Lung (tissue), 12 donors: Measurements from ENCODE around the gene SERPINB11. TPM values are rescaled to one million over a fixed set of nuclear protein-coding genes. Genes with fewer than 3 reads are reported as not detected.

ENCODE experiments used
- ATAC-seq: fragments of 200-7000 bp; cut with Tn5 transposase; one replicate; pipeline ENCODE4 v1.9.1; 2020; ENCODE audit warnings: moderate number of reproducible peaks; ENCODE audit not compliant: insufficient read depth, low FRiP score
- DNase-seq, 3 donors: peaks; one replicate each; pipeline ENCODE4 v3.0.0-alpha.2; 2013 to 2017
- H3K27ac ChIP-seq, 2 donors: one replicate each; pipeline ENCODE4 v1.5.1; 2013; ENCODE audit warnings: mild to moderate bottlenecking in 2 of 2, moderate library complexity in 2 of 2, control low read depth in 1 of 2, inconsistent platforms in 1 of 2, low read depth in 1 of 2, low read length in 1 of 2
- H3K27me3 ChIP-seq, 3 donors: one replicate each; pipeline ENCODE4 v1.5.1; 2013; ENCODE audit warnings: low read length in 2 of 3; ENCODE audit not compliant: control insufficient read depth in 3 of 3, insufficient read depth in 3 of 3
- H3K36me3 ChIP-seq, 4 donors: one replicate each; pipeline ENCODE4 v1.5.1; 2013; ENCODE audit warnings: low read length in 4 of 4, mild to moderate bottlenecking in 1 of 4, moderate library complexity in 1 of 4; ENCODE audit not compliant: control insufficient read depth in 4 of 4, insufficient read depth in 4 of 4
- H3K4me1 ChIP-seq, 5 donors: one replicate each; pipeline ENCODE4 v1.5.1; 2013; ENCODE audit warnings: low read length in 5 of 5, mild to moderate bottlenecking in 2 of 5, moderate library complexity in 1 of 5; ENCODE audit not compliant: control insufficient read depth in 5 of 5, insufficient read depth in 5 of 5
- H3K4me3 ChIP-seq: one replicate; pipeline ENCODE4 v1.5.1; 2013; ENCODE audit warnings: mild to moderate bottlenecking, control low read depth, moderate library complexity
- H3K9ac ChIP-seq, 2 donors: one replicate each; pipeline ENCODE4 v1.5.1; 2013; ENCODE audit warnings: low read length in 2 of 2, control low read depth in 1 of 2; ENCODE audit not compliant: insufficient read depth in 1 of 2
- H3K9me3 ChIP-seq, 4 donors: one replicate each; pipeline ENCODE4 v1.5.1; 2013; ENCODE audit warnings: low read length in 3 of 4, mild to moderate bottlenecking in 1 of 4, moderate library complexity in 1 of 4; ENCODE audit not compliant: control insufficient read depth in 4 of 4, insufficient read depth in 3 of 4
- WGBS, 2 donors: extraction: QIAGEN DNeasy Blood & Tissue Kit; methylation state at CpG; one replicate each; pipeline ENCODE4 v1.1.7; 2013; 5-methylcytosine and 5-hydroxymethylcytosine counted together
- polyA plus RNA-seq, 2 donors: library from polyadenylated mRNA; stranded (reverse); fragments of 200-250 nt; gene quantifications; one replicate each; pipeline ENCODE4 v1.2.1, GENCODE V29; 2013
- total RNA-seq, 2 donors: library from RNA; depleted of rRNA in 1 of 2; stranded (reverse); fragments of >200 nt in 1 of 2; gene quantifications; one replicate each; pipeline ENCODE4 v1.2.1, GENCODE V29; 2014 to 2021
- TF ChIP-seq, protein P1 (sequence below): IDR thresholded peaks from 2 replicates; pipeline ENCODE4 v1.5.1; 2012; ENCODE audit warnings: mild to moderate bottlenecking; ENCODE audit errors: control extremely low read depth, extremely low read depth
- donor health status: control.
- donor health status: control.
- donor health status: Bipolar disorder and iron deficiency.
- donor health status: healthy.
- donor health status: DM: yes; HTN: yes; CAD: no.

The SERPINB11 gene
- total and polyA plus RNA-seq, 4 donors = 0.45 to 0.52 TPM; not detected in 2

DNA sequence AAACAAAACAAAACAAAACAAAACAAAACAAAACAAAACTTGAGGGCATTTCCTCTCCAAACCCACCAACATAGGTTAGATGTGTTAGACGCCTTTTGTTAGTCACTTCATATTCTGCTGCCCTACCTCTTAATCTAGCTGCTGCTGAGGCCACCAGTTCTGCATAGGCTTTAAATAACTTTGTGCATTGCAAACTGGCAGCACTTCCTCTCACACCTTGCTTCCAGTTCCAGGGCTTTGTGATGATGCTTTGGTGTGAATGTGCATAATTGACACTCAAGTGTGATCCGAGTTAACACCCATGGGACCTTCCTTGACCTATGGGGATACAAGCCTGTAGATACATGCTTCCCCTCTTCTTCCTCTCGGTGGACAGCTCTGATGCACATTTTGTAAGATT is 2.3 kb upstream of the SERPINB11 start:
- Histone ChIP-seq H3K27ac (no peak overlapping the region), H3K36me3 (no peaks in the 10 kb centered on the region), H3K4me1 (no peaks in the 10 kb centered on the region), H3K27me3 (no peaks in the 10 kb centered on the region), H3K9me3 (no peaks in the 10 kb centered on the region), H3K9ac (no peak overlapping the region), H3K4me3 (no peak overlapping the region)
- ATAC-seq (no peak), DNase-seq (no peak)
- WGBS, 2 donors = 65 to 68% methylated on average over 3 of the region's 3 CpGs
- TF ChIP-seq, protein P1, sequence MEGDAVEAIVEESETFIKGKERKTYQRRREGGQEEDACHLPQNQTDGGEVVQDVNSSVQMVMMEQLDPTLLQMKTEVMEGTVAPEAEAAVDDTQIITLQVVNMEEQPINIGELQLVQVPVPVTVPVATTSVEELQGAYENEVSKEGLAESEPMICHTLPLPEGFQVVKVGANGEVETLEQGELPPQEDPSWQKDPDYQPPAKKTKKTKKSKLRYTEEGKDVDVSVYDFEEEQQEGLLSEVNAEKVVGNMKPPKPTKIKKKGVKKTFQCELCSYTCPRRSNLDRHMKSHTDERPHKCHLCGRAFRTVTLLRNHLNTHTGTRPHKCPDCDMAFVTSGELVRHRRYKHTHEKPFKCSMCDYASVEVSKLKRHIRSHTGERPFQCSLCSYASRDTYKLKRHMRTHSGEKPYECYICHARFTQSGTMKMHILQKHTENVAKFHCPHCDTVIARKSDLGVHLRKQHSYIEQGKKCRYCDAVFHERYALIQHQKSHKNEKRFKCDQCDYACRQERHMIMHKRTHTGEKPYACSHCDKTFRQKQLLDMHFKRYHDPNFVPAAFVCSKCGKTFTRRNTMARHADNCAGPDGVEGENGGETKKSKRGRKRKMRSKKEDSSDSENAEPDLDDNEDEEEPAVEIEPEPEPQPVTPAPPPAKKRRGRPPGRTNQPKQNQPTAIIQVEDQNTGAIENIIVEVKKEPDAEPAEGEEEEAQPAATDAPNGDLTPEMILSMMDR = no peak

DNA sequence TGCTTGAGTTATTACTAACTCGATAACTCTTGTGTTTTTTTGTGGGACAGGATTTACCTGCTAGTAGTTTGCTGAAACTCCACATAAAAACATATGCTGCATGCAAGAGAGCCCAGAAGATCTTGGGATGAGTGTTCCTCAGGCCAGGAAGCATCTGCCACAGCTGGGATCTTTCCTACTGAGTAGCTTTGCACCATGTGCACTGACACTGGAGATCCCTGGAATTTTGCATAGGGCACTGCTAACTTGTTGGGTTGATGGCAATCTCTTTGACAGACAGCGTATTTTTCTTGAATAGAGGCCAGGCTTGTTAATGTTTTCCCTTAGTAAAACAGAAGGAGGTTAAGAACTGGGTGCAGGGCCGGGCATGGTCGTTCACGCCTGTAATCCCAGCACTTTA is 808 bp upstream of the SERPINB11 start:
- TF ChIP-seq, protein P1 = no peak
- DNase-seq (no peak), ATAC-seq (no peak)
- WGBS, 2 donors = 71 to 87% methylated on average over 5 of the region's 5 CpGs
- H3K4me1 ChIP-seq = no peaks in the 10 kb centered on the region
- no peak overlapping the region for H3K27ac ChIP-seq
- no peaks in the 10 kb centered on the region for H3K36me3 ChIP-seq
- no peaks in the 10 kb centered on the region for H3K9me3 ChIP-seq
- no peak overlapping the region for H3K9ac ChIP-seq
- no peak overlapping the region for H3K4me3 ChIP-seq
- no peaks in the 10 kb centered on the region for H3K27me3 ChIP-seq

DNA sequence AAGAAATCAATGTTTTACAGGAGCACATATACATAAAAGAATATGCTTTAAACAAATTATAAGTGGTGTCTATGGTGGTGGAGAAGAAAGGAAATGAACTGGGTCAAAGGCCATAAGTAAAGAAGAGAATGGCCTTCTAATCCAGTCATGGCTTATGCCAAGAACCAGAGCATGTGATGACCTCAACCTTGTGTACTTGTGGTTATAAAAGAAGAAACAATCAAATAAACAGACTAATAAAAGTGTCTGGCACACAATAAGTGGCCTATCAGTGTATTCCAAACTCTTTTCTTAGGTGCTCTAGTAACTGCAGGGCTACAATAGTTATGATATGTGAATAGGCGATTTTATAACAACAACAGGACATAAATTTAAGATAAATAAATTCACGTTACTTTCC is 2.6 kb downstream of the SERPINB11 start:
- no peaks in the 10 kb centered on the region for H3K36me3 ChIP-seq
- no peaks in the 10 kb centered on the region for H3K27me3 ChIP-seq
- H3K27ac ChIP-seq = no peak overlapping the region
- 78 to 91% methylated on average over 2 of the region's 2 CpGs for WGBS, 2 donors
- ATAC-seq (no peak), DNase-seq (no peak)
- H3K9ac ChIP-seq = no peak overlapping the region
- TF ChIP-seq, protein P1 = no peak
- no peak overlapping the region for H3K4me3 ChIP-seq
- no peaks in the 10 kb centered on the region for H3K9me3 ChIP-seq
- no peaks in the 10 kb centered on the region for H3K4me1 ChIP-seq

DNA sequence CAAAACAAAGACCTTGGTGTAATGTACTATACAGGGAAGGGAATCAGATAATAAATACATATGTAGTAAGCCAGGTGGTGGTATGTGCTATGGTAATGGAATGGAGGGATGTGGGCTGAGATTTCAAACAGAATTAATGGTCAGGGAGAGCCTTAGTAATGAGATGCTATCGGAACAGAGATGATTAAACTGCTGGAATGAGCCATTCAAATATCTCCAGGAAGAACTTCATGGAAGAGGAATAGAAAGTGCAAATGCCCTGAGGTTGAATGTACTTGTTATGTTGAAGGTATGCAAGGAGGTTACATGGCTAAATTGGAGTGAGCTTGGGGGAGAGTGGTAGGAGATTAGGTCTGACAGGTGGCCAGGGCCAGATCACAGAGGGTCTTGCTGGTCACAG is 5.1 kb downstream of the SERPINB11 start:
- WGBS, 2 donors = 83 to 100% methylated on average over 1 of the region's 1 CpG
- Histone ChIP-seq H3K36me3 (no peaks in the 10 kb centered on the region), H3K9ac (no peak overlapping the region), H3K9me3 (no peaks in the 10 kb centered on the region), H3K27ac (no peak overlapping the region), H3K27me3 (no peaks in the 10 kb centered on the region), H3K4me1 (no peaks in the 10 kb centered on the region), H3K4me3 (no peak overlapping the region)
- ATAC-seq (no peak), DNase-seq (no peak)
- TF ChIP-seq, protein P1 = no peak
